DND-41 (cell line): ENCODE measurements around the gene NR1H3.

Experiments used
- ATAC-seq: fragments of 200-7000 bp; cut with Tn5 transposase; 3 replicates; pipeline ENCODE4 v1.9.1; 2021; ENCODE audit warnings: low read depth; ENCODE audit not compliant: insufficient read depth
- DNase-seq: peaks from one replicate; pipeline ENCODE4 v3.0.0-alpha.2; 2020
- H2AFZ ChIP-seq: 2 replicates; pipeline ENCODE4 v1.6.0; 2012; ENCODE audit warnings: low read depth, low read length
- H3K27ac ChIP-seq: 2 replicates; pipeline ENCODE4 v1.5.1; 2012; ENCODE audit warnings: low read length, inconsistent platforms
- H3K27me3 ChIP-seq: fragments of 200-600 bp; sonication (generic); 2 replicates; pipeline ENCODE4 v1.6.0; 2012; ENCODE audit warnings: low read length, mild to moderate bottlenecking, inconsistent platforms; ENCODE audit not compliant: insufficient read depth, poor library complexity
- H3K36me3 ChIP-seq: 2 replicates; pipeline ENCODE4 v1.5.1; 2012; ENCODE audit warnings: low read length, inconsistent platforms; ENCODE audit not compliant: insufficient read depth
- H3K4me1 ChIP-seq: 2 replicates; pipeline ENCODE4 v1.5.1; 2012; ENCODE audit warnings: mild to moderate bottlenecking, low read length; ENCODE audit not compliant: insufficient read depth
- H3K4me2 ChIP-seq: 2 replicates; pipeline ENCODE4 v1.6.0; 2012; ENCODE audit warnings: mild to moderate bottlenecking, moderate library complexity, low read length, inconsistent platforms; ENCODE audit not compliant: insufficient read depth
- H3K4me3 ChIP-seq, 2 experiments: fragments of 200-600 bp in 1 of 2; shearing (Covaris generic) in 1 of 2; 2 replicates each; pipeline ENCODE4 v1.5.1; 2012 to 2016; ENCODE audit warnings: inconsistent platforms in 2 of 2, low read length in 2 of 2, mild to moderate bottlenecking in 2 of 2, low read depth in 1 of 2, moderate library complexity in 1 of 2
- H3K79me2 ChIP-seq: 2 replicates; pipeline ENCODE4 v1.6.0; 2012; ENCODE audit warnings: low read length, inconsistent platforms; ENCODE audit not compliant: insufficient read depth
- H3K9ac ChIP-seq: 2 replicates; pipeline ENCODE4 v1.6.0; 2012; ENCODE audit warnings: low read depth, mild to moderate bottlenecking, inconsistent platforms, low read length, moderate library complexity
- H3K9me3 ChIP-seq: 2 replicates; pipeline ENCODE4 v1.5.1; 2012; ENCODE audit warnings: low read length, moderate library complexity, mild to moderate bottlenecking, inconsistent platforms; ENCODE audit not compliant: insufficient read depth, severe bottlenecking
- H4K20me1 ChIP-seq: 2 replicates; pipeline ENCODE4 v1.6.0; 2012; ENCODE audit warnings: low read length; ENCODE audit not compliant: insufficient read depth
- CTCF ChIP-seq: IDR thresholded peaks from 2 replicates; pipeline ENCODE4 v1.5.1; 2012; ENCODE audit warnings: borderline replicate concordance, low read length, moderate library complexity, mild to moderate bottlenecking; ENCODE audit not compliant: poor library complexity, severe bottlenecking; ENCODE audit errors: extremely low read depth
- EZH2 ChIP-seq: IDR thresholded peaks from 3 replicates; pipeline ENCODE4 v1.6.1; 2012; ENCODE audit warnings: borderline replicate concordance, low read depth, mild to moderate bottlenecking, moderate library complexity, low read length, inconsistent platforms; ENCODE audit not compliant: severe bottlenecking

NR1H3 gene

GRCh38 chr11:47280860-47281259 lies 23.1 kb downstream of the NR1H3 start:
- Histone ChIP-seq H3K36me3 (peaks cover 97% of the 10 kb centered on the region), H3K27me3 (no peaks in the 10 kb centered on the region), H3K4me3 (no peak overlapping the region), H4K20me1 (peaks cover 6% of the 10 kb centered on the region; the same call in 1 of the 2 replicates), H3K4me2 (no peak overlapping the region), H3K9me3 (no peaks in the 10 kb centered on the region), H3K27ac (no peak overlapping the region), H3K4me1 (no peaks in the 10 kb centered on the region), H3K9ac (no peak overlapping the region), H3K79me2 (no peaks in the 10 kb centered on the region; the same call in 1 of the 2 replicates), H2AFZ (no peak overlapping the region)
- DNase-seq (no peak), ATAC-seq (no peak)
- TF ChIP-seq EZH2 (no peak), CTCF (no peak)

GRCh38 chr11:47282462-47282861 lies 24.7 kb downstream of the NR1H3 start:
- Histone ChIP-seq H3K9me3 (no peaks in the 10 kb centered on the region), H3K36me3 (peaks cover 97% of the 10 kb centered on the region), H3K27me3 (no peaks in the 10 kb centered on the region), H3K79me2 (no peaks in the 10 kb centered on the region; the same call in 1 of the 2 replicates), H3K27ac (no peak overlapping the region), H4K20me1 (0 out of 2 replicates have a peak, but pooled peaks cover 4% of the 10 kb centered on the region), H3K4me1 (no peaks in the 10 kb centered on the region), H3K4me2 (no peak overlapping the region), H3K9ac (no peak overlapping the region), H3K4me3 (no peak overlapping the region), H2AFZ (no peak overlapping the region)
- TF ChIP-seq CTCF (no peak), EZH2 (no peak)
- ATAC-seq (no peak), DNase-seq (no peak)

- Histone ChIP-seq H3K9ac (no peak overlapping the region), H2AFZ (no peak overlapping the region), H3K27me3 (no peaks in the 10 kb centered on the region), H3K27ac (no peak overlapping the region), H3K36me3 (peaks cover 94% of the 10 kb centered on the region), H3K9me3 (no peaks in the 10 kb centered on the region), H3K4me3 (no peak overlapping the region), H4K20me1 (0 out of 2 replicates have a peak, but pooled peaks cover 4% of the 10 kb centered on the region), H3K79me2 (no peaks in the 10 kb centered on the region), H3K4me1 (no peaks in the 10 kb centered on the region), H3K4me2 (no peak overlapping the region)
- ATAC-seq (no peak), DNase-seq (no peak)
- TF ChIP-seq EZH2 (no peak), CTCF (no peak)
These were observed 26.4 kb downstream of the NR1H3 start for GRCh38 chr11:47284151-47284550.
